Measurements from ENCODE around the gene ZNF445. TPM values are rescaled to one million over a fixed set of nuclear protein-coding genes. Genes with fewer than 3 reads are reported as not detected.
"Not testable (repeated sequence)": the region's sequence is repeated elsewhere in the genome, so short reads cannot be mapped to it uniquely, and the experiment has no call there.

The ZNF445 gene
- polyA plus RNA-seq, 3 donors: 19.1 to 20.4 (median 19.7) TPM

DNA sequence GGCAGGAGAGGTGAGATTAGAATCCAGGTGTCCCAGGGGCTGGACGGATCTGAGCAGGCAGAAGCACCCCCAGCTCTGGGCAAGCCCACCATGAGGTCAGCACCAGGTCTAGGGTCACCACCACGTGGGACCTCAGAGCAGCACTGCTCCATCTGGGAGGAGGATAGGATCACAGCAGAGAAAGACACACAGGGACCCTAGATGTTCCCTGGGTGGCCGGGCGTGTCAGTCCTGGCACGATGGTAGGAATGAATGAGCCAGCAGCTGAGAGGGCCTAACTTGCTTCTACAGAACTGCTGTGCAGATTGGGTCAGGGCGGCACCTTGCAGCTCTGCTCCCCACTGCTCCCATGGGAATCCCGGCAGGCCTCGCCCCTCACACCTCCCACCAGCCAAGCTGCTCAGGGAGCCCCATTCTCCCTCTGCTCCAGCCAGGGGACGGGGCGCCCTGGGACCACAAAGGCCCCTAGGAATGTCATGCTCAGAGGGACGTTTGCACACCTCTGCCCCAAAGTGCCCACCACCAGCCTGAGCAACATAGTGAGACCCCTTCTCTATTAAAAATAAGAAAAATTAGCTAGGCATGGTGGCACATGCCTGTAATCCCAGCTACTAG is 66.3 kb downstream of the ZNF445 start:
- DNase-seq (ENCODE audit: low read depth in 3 of 3, low spot score in 2 of 3): no peak

DNA sequence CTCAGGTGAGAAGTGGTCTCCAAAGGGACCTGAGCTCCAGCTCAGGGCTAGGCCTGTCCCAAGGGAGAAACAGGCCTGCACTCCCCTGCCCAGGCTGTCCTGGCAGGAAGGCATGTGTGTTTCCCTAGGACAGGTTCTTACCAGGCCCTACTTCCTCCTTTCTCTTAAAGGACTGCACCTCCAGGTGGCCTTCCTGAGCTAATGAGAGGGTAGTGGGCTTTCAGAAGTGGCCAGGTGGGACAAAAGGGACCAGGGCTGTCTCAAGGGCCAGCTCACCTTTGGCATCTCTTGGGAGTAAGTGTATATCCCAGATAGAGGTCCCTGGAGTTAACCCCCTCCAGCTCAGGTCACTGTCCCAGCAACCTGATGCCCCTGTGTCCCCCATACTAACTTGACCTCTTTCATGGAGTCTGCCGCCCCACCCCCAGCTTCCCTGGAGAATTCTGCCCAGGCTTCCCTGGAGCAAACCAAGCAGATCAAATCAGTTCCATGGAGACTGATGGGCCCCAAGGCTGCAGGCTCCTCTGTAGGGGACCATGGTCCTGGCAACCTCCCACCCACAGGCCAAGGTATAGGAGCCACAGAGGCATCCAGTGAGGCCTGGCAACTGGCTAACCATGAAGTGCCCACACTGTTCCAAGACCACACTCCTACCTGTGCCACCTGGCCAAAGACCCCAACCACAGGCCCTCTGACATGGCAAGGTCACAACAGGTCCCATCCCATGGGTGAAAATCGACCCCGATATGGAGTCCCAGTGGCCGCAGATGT is 67.6 kb downstream of the ZNF445 start:
- DNase-seq (ENCODE audit: low read depth in 3 of 3, low spot score in 2 of 3): no peak

DNA sequence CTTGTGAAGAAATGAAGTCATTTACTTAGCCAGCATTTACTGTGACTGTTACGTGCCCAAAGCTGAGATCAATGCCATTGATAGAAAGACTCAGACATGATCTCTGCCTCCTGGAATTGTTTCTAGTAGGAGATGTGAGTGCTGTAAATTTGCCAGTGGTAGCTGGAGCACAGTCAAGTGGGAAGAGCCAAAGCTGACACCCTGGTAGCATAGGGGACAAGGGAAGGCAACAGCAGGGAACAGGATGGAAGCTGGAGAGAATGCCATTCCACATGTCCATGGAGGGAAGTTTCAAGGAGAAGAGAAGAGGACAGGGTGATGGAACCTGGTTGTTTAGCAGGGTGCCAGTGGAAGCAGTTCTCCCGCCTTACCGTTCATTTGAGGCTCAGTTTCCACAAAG is 74.9 kb downstream of the ZNF445 start:
- DNase-seq (ENCODE audit: low read depth in 3 of 3, low spot score in 2 of 3): no peak

DNA sequence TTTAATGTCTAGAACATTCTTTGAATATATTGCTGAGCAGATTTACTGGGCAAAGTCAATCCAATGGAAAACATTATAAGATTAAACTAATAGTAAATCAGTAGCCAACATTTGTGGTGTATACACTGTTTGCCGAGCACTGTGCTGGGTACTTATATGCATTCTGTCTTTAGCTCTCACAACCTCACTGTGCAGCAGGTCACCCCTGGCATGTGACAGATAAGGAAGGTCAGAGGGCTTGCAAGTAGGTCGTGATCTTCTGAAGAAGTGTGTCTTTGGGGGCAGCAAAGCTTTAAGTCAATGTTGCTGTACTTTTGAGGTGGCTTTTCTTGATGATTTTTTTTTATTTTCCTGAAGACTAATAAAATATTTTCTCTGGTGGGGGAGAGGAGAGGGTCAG is 76.7 kb downstream of the ZNF445 start:
- no peak for DNase-seq (ENCODE audit: low read depth in 3 of 3, low spot score in 2 of 3)

DNA sequence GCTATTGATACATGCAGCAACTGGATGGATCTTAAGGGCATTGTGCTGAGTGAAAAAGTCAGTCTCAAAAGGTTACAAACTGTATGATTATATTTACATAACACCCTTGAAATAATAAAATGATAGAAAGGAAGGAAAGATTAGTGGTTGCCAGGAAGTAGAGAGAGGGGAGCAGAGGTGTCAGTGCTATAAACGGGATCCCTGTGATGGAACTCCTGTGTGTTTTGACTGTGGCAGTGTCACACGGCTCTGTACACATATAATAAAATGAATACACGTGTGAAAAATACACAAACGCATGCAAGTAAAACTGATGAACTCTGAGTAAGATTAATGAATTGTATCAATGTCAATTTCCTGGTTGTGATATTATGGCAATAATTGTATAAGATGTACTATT is 78.6 kb downstream of the ZNF445 start:
- no peak for DNase-seq (ENCODE audit: low read depth in 3 of 3, low spot score in 2 of 3)

DNA sequence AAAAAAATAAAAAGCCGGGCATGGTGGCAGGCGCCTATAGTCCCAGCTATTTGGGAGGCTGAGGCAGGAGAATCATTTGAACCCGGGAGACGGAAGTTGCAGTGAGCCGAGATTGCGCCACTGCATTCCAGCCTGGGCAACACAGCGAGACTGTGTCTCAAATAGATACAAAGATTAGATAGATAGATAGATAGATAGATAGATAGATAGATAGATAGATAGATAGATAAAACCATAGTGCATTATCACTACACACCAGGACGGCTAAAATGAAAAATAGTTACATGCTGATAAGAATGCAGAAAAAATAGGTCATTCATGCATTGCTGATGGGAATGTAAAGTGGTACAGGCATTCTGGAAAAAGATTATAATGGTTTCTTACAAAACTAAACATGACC is 79.2 kb downstream of the ZNF445 start:
- DNase-seq (ENCODE audit: low read depth in 3 of 3, low spot score in 2 of 3): not testable (repeated sequence)

DNA sequence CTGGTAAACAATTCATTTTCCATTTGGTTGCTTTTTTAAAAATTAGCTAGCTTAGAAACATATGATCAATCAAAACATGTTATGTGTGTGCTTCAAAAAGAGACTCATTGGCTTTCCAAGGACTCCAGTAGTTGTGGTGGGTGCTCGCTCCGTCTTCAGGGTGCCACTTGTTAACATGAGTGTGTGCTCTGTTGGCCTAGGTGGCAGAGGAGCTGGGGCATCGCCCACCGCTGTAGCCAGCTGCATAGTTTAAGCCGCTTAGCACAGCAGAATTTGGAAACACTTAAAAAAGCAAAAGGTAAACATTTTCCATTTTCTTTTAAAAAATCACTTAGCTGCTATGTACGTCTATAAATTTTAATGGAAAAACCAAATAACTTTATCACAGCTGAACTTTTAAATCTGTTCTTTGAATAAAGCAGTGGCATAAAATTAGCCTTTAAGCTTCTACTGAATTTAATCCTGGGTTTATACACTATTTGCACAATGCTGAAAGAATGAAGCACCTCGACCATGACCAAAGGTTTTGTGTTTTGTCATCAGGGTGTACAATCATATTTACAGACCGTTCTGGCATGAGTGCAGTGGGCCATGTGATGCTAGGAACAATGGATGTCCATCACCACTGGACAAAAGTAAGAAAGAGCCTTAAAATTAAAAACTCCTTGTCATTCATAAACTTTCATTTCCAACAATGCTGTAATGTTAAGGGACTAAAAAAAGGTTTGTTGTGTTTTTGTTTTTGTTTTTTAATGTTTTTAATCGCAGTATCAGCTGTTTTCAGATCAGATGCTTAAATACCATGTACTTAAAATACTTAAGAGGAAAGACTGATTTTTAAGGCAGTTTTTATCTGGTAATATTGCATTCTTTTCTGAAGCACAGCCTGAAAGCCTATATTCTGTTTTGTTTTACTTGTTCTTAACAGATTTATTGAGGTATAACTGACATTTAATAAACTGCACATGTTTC is 81.0 kb downstream of the ZNF445 start:
- no peak for DNase-seq (ENCODE audit: low read depth in 3 of 3, low spot score in 2 of 3)

DNA sequence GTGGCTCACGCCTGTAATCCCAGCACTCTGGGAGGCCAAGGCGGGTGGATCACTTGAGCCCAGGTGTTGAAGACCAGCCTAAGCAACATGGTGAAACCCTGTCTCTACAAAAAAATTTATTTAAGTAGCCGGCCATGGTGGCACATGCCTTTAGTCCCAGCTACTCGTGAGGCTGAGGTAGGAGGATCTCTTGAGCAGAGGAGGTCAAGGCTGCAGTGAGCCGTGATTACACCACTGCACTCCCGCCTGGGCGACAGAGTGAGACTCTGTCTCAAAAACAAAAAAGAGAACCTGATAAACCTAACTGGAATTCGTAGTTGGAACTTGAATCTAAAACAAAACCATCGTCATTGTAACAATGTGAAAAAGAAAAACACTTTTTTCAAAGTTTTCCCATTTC is 81.8 kb downstream of the ZNF445 start:
- DNase-seq (ENCODE audit: low read depth in 3 of 3, low spot score in 2 of 3): no peak

DNA sequence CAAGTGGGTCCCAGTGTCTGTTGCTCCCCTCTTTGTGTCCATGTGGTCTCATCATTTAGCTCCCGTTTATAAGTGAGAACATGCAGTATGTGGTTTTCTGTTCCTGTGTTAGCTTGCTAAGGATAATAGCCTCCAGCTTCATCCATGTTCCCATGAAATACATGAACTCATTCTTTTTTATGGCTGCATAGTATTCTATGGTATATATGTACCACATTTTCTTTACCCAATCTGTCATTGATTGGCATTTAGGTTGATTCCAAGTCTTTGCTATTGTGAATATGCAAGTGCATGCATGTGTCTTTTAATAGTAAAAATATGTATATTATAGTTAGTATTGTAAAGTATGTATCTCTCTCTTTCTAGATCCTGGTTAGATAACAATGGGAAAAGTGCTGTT is 85.0 kb downstream of the ZNF445 start:
- DNase-seq (ENCODE audit: low read depth in 3 of 3, low spot score in 2 of 3): no peak

DNA sequence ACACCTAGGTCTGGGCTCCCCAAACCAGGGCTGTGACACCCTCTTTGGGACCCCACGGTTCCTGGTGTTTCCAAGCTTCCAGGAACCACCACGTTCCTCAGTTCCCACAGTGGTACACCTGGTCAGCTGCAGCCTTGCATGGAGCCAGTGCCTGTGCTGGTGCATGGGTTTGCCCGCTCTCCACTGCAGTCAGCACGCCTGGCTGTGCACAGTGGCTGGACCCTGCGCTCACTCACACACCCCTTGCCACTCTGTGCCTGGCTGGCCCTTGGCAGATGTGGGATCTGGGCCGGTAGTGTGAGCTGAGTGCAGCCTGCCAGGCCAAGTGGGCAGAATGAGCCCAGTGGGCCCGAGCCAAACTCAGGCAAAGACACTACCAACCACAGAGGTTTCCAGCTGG is 90.1 kb downstream of the ZNF445 start:
- no peak for DNase-seq (ENCODE audit: low read depth in 3 of 3, low spot score in 2 of 3)

Other genes with a start within 250 kb of the ZNF445 start
- not detected for gene TOPAZ1, start 235.8 kb downstream of the ZNF445 start, polyA plus RNA-seq (ENCODE audit: insufficient read length in 3 of 3)
- gene TCAIM, start 138.9 kb downstream of the ZNF445 start, polyA plus RNA-seq (ENCODE audit: insufficient read length in 3 of 3): 10 to 100 TPM; 40.2 to 48.7 (median 43.1) TPM
- 10 to 100 TPM; 15.3 to 19.0 (median 18.5) TPM for gene ZKSCAN7, start 77.5 kb upstream of the ZNF445 start, polyA plus RNA-seq (ENCODE audit: insufficient read length in 3 of 3)
- 10 to 100 TPM in 2 of 3 donors, 1 to 10 TPM in 1; 9.7 to 11.4 (median 11.1) TPM for gene ZNF660, start 107.3 kb upstream of the ZNF445 start, polyA plus RNA-seq (ENCODE audit: insufficient read length in 3 of 3)
- 10 to 100 TPM; 31.8 to 39.9 (median 34.3) TPM for gene ZNF197, start 147.4 kb upstream of the ZNF445 start, polyA plus RNA-seq (ENCODE audit: insufficient read length in 3 of 3)
- gene ZNF35, start 171.1 kb upstream of the ZNF445 start, polyA plus RNA-seq (ENCODE audit: insufficient read length in 3 of 3): 10 to 100 TPM; 10.4 to 11.5 (median 10.4) TPM
- 10 to 100 TPM; 13.8 to 15.5 (median 14.0) TPM for gene ZNF502, start 235.0 kb upstream of the ZNF445 start, polyA plus RNA-seq (ENCODE audit: insufficient read length in 3 of 3)

Measured in right renal cortex interstitium (tissue), 3 donors.